OCI-LY7 (cell line): ENCODE data around the gene ARFIP1. TPM values are rescaled to one million over a fixed set of nuclear protein-coding genes. Genes with fewer than 3 reads are reported as not detected.
A peak's percentile ranks its signal among the peaks of the same experiment; 100 is the strongest.

Experiments
- BruUV-seq: library from RNA; stranded (reverse); fragments of 400-500 nt; replicated peaks from 2 replicates; lab custom pipeline; 2021; lab: Mats Ljungman, UMichigan
- CTCF ChIA-PET: fragments of 300-600 bp; sonication (Branson Sonifier 250); formaldehyde crosslinking; loops from one replicate; lab custom pipeline; 2022; ENCODE audit warnings: antibody characterized with exemption; ENCODE audit not compliant: unreplicated experiment; lab: Charles Lee
- POLR2A ChIA-PET: fragments of 300-600 bp; sonication (Branson Sonifier 250); formaldehyde crosslinking; loops from one replicate; lab custom pipeline; 2022; ENCODE audit warnings: antibody characterized with exemption; lab: Charles Lee
- DNase-seq: peaks from one replicate; pipeline ENCODE4 v3.0.0-alpha.2; 2015; ENCODE audit warnings: low spot score
- H2AFZ ChIP-seq: fragments of 200-600 bp; sonication (generic), shearing (Covaris generic); 2 replicates; pipeline ENCODE4 v1.6.1; 2014; ENCODE audit warnings: mild to moderate bottlenecking, antibody characterized with exemption, low read length, moderate library complexity
- H3K27ac ChIP-seq: fragments of 200-600 bp; sonication (generic); 2 replicates; pipeline ENCODE4 v1.5.1; 2014; ENCODE audit warnings: mixed run types, low read depth, mild to moderate bottlenecking, moderate library complexity, low read length, inconsistent platforms; ENCODE audit not compliant: poor library complexity, severe bottlenecking
- H3K36me3 ChIP-seq: fragments of 200-600 bp; sonication (generic); 2 replicates; pipeline ENCODE4 v1.6.1; 2014; ENCODE audit warnings: mild to moderate bottlenecking, antibody characterized with exemption, low read length, moderate library complexity, mixed read lengths; ENCODE audit not compliant: insufficient read depth
- H3K4me1 ChIP-seq: fragments of 200-600 bp; sonication (generic); 2 replicates; pipeline ENCODE4 v1.5.1; 2014; ENCODE audit warnings: mild to moderate bottlenecking, low read length; ENCODE audit not compliant: insufficient read depth, poor library complexity, severe bottlenecking
- H3K4me2 ChIP-seq: fragments of 200-600 bp; sonication (generic); 2 replicates; pipeline ENCODE4 v1.6.1; 2014; ENCODE audit warnings: mild to moderate bottlenecking, low read length
- H3K4me3 ChIP-seq: fragments of 200-600 bp; sonication (generic); 2 replicates; pipeline ENCODE4 v1.5.1; 2014; ENCODE audit warnings: mild to moderate bottlenecking, low read depth, low read length; ENCODE audit not compliant: poor library complexity, severe bottlenecking
- H3K79me2 ChIP-seq: fragments of 200-600 bp; sonication (generic); 2 replicates; pipeline ENCODE4 v1.6.1; 2016; ENCODE audit warnings: low read depth, mild to moderate bottlenecking, low read length, moderate library complexity, mixed read lengths; ENCODE audit not compliant: insufficient read depth
- H3K9me2 ChIP-seq: fragments of 200-600 bp; sonication (generic); 2 replicates; pipeline ENCODE4 v1.6.1; 2016; ENCODE audit warnings: mild to moderate bottlenecking, low read length, mixed read lengths; ENCODE audit not compliant: insufficient read depth
- H3K9me3 ChIP-seq: fragments of 200-600 bp; sonication (generic); 2 replicates; pipeline ENCODE4 v1.6.1; 2014; ENCODE audit warnings: mild to moderate bottlenecking, mixed run types, low read length, mixed read lengths
- H4K20me1 ChIP-seq: fragments of 200-600 bp; sonication (generic); 2 replicates; pipeline ENCODE4 v1.6.1; 2014; ENCODE audit warnings: mild to moderate bottlenecking, antibody characterized with exemption, low read length, moderate library complexity, mixed read lengths; ENCODE audit not compliant: insufficient read depth
- EZH2phosphoT487 ChIP-seq: fragments of 200-600 bp; sonication (generic); IDR thresholded peaks from 2 replicates; pipeline ENCODE4 v1.6.1; 2018; ENCODE audit warnings: low read depth, borderline replicate concordance, mild to moderate bottlenecking, mixed run types, antibody characterized with exemption, low read length, moderate library complexity, mixed read lengths
- intact Hi-C: fragments of 100-400 bp; cut with micrococcal nuclease; formaldehyde crosslinking; loops from one replicate; pipeline ENCODE4 v1.10.0; 2022; ENCODE audit not compliant: unreplicated experiment
- total RNA-seq, 2 experiments: library from RNA; depleted of rRNA in 1 of 2; stranded (reverse); fragments of >200 nt in 1 of 2; shearing (Covaris generic) in 1 of 2; gene quantifications; 2 replicates each; pipeline ENCODE4 v1.2.3, GENCODE V29; 2014 to 2022
- TF ChIP-seq, protein P1 (sequence below): fragments of 200-600 bp; sonication (generic); conservative IDR thresholded peaks from 2 replicates; pipeline ENCODE4 v1.5.1; 2014; ENCODE audit warnings: mild to moderate bottlenecking, antibody characterized with exemption, low read length, moderate library complexity, mixed read lengths

Gene ARFIP1
- total RNA-seq, 2 experiments from 2014 or later: 27.0 to 29.3 TPM

- POLR2A ChIA-PET: no interaction called here
- no peaks in the 10 kb centered on the region for H4K20me1 ChIP-seq
- H3K27ac ChIP-seq: no peak overlapping the region
- H3K4me3 ChIP-seq: no peak overlapping the region
- H3K4me1 ChIP-seq: no peaks in the 10 kb centered on the region
- H3K79me2 ChIP-seq: no peaks in the 10 kb centered on the region
- no peaks in the 10 kb centered on the region for H3K9me2 ChIP-seq
- no peaks in the 10 kb centered on the region for H3K9me3 ChIP-seq
- TF ChIP-seq EZH2phosphoT487: no peak
- TF ChIP-seq, protein P1, sequence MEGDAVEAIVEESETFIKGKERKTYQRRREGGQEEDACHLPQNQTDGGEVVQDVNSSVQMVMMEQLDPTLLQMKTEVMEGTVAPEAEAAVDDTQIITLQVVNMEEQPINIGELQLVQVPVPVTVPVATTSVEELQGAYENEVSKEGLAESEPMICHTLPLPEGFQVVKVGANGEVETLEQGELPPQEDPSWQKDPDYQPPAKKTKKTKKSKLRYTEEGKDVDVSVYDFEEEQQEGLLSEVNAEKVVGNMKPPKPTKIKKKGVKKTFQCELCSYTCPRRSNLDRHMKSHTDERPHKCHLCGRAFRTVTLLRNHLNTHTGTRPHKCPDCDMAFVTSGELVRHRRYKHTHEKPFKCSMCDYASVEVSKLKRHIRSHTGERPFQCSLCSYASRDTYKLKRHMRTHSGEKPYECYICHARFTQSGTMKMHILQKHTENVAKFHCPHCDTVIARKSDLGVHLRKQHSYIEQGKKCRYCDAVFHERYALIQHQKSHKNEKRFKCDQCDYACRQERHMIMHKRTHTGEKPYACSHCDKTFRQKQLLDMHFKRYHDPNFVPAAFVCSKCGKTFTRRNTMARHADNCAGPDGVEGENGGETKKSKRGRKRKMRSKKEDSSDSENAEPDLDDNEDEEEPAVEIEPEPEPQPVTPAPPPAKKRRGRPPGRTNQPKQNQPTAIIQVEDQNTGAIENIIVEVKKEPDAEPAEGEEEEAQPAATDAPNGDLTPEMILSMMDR: no peak
- DNase-seq: no peak
- CTCF ChIA-PET: no interaction called here
- H3K4me2 ChIP-seq: peak overlapping the region; percentile 16; the same call in 1 of the 2 replicates
- no TSS peak for BruUV-seq
- H3K36me3 ChIP-seq: no peaks in the 10 kb centered on the region
- no peak overlapping the region for H2AFZ ChIP-seq
- intact Hi-C loops: loop anchor here (10.0 kb wide), 1 partner anchor 187 kb away; no protein-coding TSS in a partner anchor
Measured at GRCh38 chr4:152937336-152938236, 157.8 kb downstream of the ARFIP1 start.

GRCh38 chr4:152938237-152938947 lies 158.6 kb downstream of the ARFIP1 start:
- Histone ChIP-seq H2AFZ (no peak overlapping the region), H3K9me2 (no peaks in the 10 kb centered on the region), H3K4me2 (no peak overlapping the region), H3K79me2 (no peaks in the 10 kb centered on the region), H4K20me1 (no peaks in the 10 kb centered on the region), H3K36me3 (no peaks in the 10 kb centered on the region), H3K4me1 (no peaks in the 10 kb centered on the region), H3K27ac (no peak overlapping the region), H3K4me3 (no peak overlapping the region), H3K9me3 (no peaks in the 10 kb centered on the region)
- TF ChIP-seq, protein P1: no peak
- TF ChIP-seq EZH2phosphoT487: no peak
- intact Hi-C loops: loop anchor here (10.0 kb wide), 1 partner anchor 186 kb away; no protein-coding TSS in a partner anchor
- POLR2A ChIA-PET: interaction anchor here (1.2 kb wide), 1 partner anchor 12 kb away, joined by 3 read pairs; no protein-coding TSS in a partner anchor
- CTCF ChIA-PET: interaction anchor here (0.7 kb wide), 1 partner anchor 18 kb away, joined by 3 read pairs; no protein-coding TSS in a partner anchor
- no peak for DNase-seq
- BruUV-seq: no TSS peak
